DMS79 treated with DMSO at 0.1 percent for 48 hours (cell line): ENCODE measurements around the gene TIFAB.
"Not testable (repeated sequence)": the region's sequence is repeated elsewhere in the genome, so short reads cannot be mapped to it uniquely, and the experiment has no call there.

Experiments used
- DNase-seq: peaks from one replicate; lab custom pipeline; 2025; lab: John Stamatoyannopoulos, UW

The TIFAB gene

GRCh38 chr5:135452321-135453030 is at the start of gene TIFAB:
TIFAB (minus strand) TSS chr5:135452351; CDS start chr5:135449939, 2,412 bp downstream.
- DNase-seq = no peak

- DNase-seq = peak; percentile 44
These were observed 46.5 kb upstream of the TIFAB start for GRCh38 chr5:135498637-135498995.

GRCh38 chr5:135497971-135498636 is 46.0 kb upstream of the TIFAB start:
- peak; percentile 25 for DNase-seq

GRCh38 chr5:135495531-135495930 is 43.4 kb upstream of the TIFAB start:
- not testable (repeated sequence) for DNase-seq

- no peak for DNase-seq
These were observed 42.0 kb upstream of the TIFAB start for GRCh38 chr5:135494196-135494595.

GRCh38 chr5:135493406-135494180 is 41.4 kb upstream of the TIFAB start:
- DNase-seq = peak; percentile 48

- DNase-seq = no peak
These were observed 40.1 kb upstream of the TIFAB start for GRCh38 chr5:135492319-135492626.

GRCh38 chr5:135491552-135492318 is 39.6 kb upstream of the TIFAB start:
- DNase-seq = peak; percentile 55

- no peak for DNase-seq
These were observed 38.9 kb upstream of the TIFAB start for GRCh38 chr5:135491038-135491551.

- DNase-seq = no peak
These were observed 38.3 kb upstream of the TIFAB start for GRCh38 chr5:135490245-135491037.

GRCh38 chr5:135489466-135490244 is 37.5 kb upstream of the TIFAB start:
- DNase-seq = no peak

- peak; percentile 64 for DNase-seq
These were observed 36.7 kb upstream of the TIFAB start for GRCh38 chr5:135488727-135489465.

- no peak for DNase-seq
These were observed 35.8 kb upstream of the TIFAB start for GRCh38 chr5:135487839-135488514.

- no peak for DNase-seq
These were observed 34.9 kb upstream of the TIFAB start for GRCh38 chr5:135487037-135487395.

GRCh38 chr5:135486131-135487036 is 34.2 kb upstream of the TIFAB start:
- DNase-seq = no peak

- no peak for DNase-seq
These were observed 32.5 kb upstream of the TIFAB start for GRCh38 chr5:135484674-135485086.

- no peak for DNase-seq
These were observed 31.1 kb upstream of the TIFAB start for GRCh38 chr5:135483254-135483653.

- DNase-seq = no peak
These were observed 30.3 kb upstream of the TIFAB start for GRCh38 chr5:135482381-135482933.
